Thymus (tissue), 14 donors: ENCODE results near the gene GMNC. TPM values are rescaled to one million over a fixed set of nuclear protein-coding genes. Genes with fewer than 3 reads are reported as not detected.

ENCODE experiments used
- DNase-seq, 9 donors: peaks; one replicate each; pipeline ENCODE4 v3.0.0-alpha.2; 2013; ENCODE audit warnings: low spot score in 9 of 9, low read depth in 6 of 9, missing footprints in 1 of 9
- H3K27ac ChIP-seq, 2 donors: one replicate each; pipeline ENCODE4 v1.5.1; 2013; ENCODE audit warnings: control low read depth in 1 of 2, low read depth in 1 of 2, low read length in 1 of 2, mild to moderate bottlenecking in 1 of 2, moderate library complexity in 1 of 2
- H3K27me3 ChIP-seq, 2 donors: one replicate each; pipeline ENCODE4 v1.5.1; 2013; ENCODE audit warnings: low read length in 1 of 2; ENCODE audit not compliant: control insufficient read depth in 2 of 2, insufficient read depth in 1 of 2
- H3K36me3 ChIP-seq, 2 donors: one replicate each; pipeline ENCODE4 v1.5.1; 2013; ENCODE audit warnings: low read length in 1 of 2, mild to moderate bottlenecking in 1 of 2, moderate library complexity in 1 of 2; ENCODE audit not compliant: control insufficient read depth in 2 of 2, insufficient read depth in 2 of 2
- H3K4me1 ChIP-seq, 2 donors: one replicate each; pipeline ENCODE4 v1.5.1; 2013; ENCODE audit warnings: low read length in 2 of 2; ENCODE audit not compliant: control insufficient read depth in 2 of 2, insufficient read depth in 2 of 2
- H3K4me3 ChIP-seq, 2 donors: one replicate each; pipeline ENCODE4 v1.5.1; 2013; ENCODE audit warnings: low read length in 2 of 2, control low read depth in 1 of 2, mild to moderate bottlenecking in 1 of 2
- H3K9me3 ChIP-seq, 2 donors: one replicate each; pipeline ENCODE4 v1.5.1; 2013; ENCODE audit warnings: low read length in 1 of 2, mild to moderate bottlenecking in 1 of 2; ENCODE audit not compliant: control insufficient read depth in 2 of 2, insufficient read depth in 1 of 2
- WGBS: extraction: QIAGEN DNeasy Blood & Tissue Kit; methylation state at CpG from one replicate; pipeline ENCODE4 v1.1.7; 2013; 5-methylcytosine and 5-hydroxymethylcytosine counted together
- long read RNA-seq, 10 donors: transcript quantifications; one replicate each; lab custom pipeline, GENCODE V29; 2026
- polyA plus RNA-seq: library from polyadenylated mRNA; stranded (reverse); fragments of 200-250 nt; gene quantifications from one replicate; pipeline ENCODE4 v1.2.3, GENCODE V29; 2013
- total RNA-seq: library from RNA; stranded (reverse); fragments of 120-200 nt; gene quantifications from one replicate; pipeline ENCODE4 v1.2.4, GENCODE V29; 2013
- donor health status: healthy.

The GMNC gene
- total RNA-seq (0.05 TPM), polyA plus RNA-seq (0.11 TPM)
- long read RNA-seq, donor 1: 0 reads
- long read RNA-seq, donor 2: 0 reads
- long read RNA-seq, donor 3: 0 reads
- long read RNA-seq, donor 4: 0 reads
- long read RNA-seq, donor 5: 0 reads
- long read RNA-seq, donor 6: 0 reads
- long read RNA-seq, donor 7: 0 reads
- long read RNA-seq, donor 8: 0 reads
- long read RNA-seq, donor 9: 0 reads
- long read RNA-seq, donor 10: 0 reads

DNA sequence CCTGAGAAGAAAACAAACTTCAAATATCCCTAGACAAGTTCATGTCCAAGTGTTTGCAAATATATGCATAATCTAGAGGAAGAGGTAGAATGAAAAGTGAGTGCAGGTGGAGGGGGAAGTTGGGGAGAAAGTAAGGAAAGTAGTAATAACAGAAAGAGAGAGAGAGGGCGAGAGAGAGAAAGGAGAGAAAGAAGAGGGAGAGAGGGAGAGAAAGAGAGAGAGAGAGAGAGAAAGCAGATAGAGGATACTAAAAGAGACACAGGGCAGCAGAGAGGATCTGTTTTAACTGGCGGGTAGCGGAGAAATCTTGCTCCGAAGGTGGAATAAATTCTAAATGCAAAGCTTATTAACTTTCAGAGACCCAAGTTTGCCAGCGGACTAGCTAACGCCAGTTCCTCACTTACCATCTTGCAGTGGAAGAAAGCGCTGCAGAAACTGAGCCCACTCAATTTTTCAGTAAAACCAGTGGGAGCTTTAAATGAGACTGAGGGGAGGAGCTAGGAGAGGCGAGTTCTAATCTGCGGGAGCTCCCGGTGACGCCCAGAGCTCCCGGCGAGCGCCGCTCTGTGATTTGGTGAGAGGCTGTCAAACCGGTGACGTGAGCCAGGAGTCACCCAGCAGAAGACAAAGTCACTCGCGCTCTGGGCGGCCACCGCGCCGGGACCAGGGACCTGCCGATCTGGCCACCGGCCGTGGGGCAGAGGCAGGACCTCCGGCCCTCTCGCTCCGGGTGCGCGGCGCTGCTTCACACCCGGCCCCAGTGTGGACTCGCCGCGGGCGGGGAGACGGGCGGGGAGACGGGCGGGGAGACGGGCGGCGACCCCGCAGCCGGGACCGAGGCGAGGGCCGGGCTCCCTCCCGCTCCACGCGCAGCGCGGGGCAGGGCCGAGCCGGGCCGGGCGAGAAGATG is at the start of gene GMNC:
Gene GMNC (minus strand): TSS at position 486 of the 910 bp plus-strand sequence. CDS start 79 bp downstream, at position 407.
- Histone ChIP-seq H3K27ac (no peak within 1 kb of the TSS), H3K4me1 (no peaks in the 10 kb centered on the region), H3K9me3 (no peaks in the 10 kb centered on the region), H3K4me3 (peak within 1 kb of the TSS in 1 of 2 donors; percentile 50), H3K36me3 (no peaks in the 10 kb centered on the region), H3K27me3 (peaks cover 16 to 41% of the 10 kb centered on the region in 2 donors)
- peak in 5 of 9 donors; percentile 7 to 47 (median 18) for DNase-seq
- WGBS: 5% methylated on average over 58 of the region's 58 CpGs

GRCh38 chr3:190911382-190911781 is 48.9 kb upstream of the GMNC start:
- Histone ChIP-seq H3K9me3 (no peaks in the 10 kb centered on the region), H3K27ac (no peak overlapping the region), H3K4me3 (no peak overlapping the region), H3K4me1 (no peaks in the 10 kb centered on the region), H3K36me3 (no peaks in the 10 kb centered on the region), H3K27me3 (no peaks in the 10 kb centered on the region)
- DNase-seq: no peak
- WGBS: 93% methylated on average over 4 of the region's 4 CpGs

GRCh38 chr3:190909908-190910307 is 47.4 kb upstream of the GMNC start:
- Histone ChIP-seq H3K9me3 (peaks cover 0 to 1% of the 10 kb centered on the region in 2 donors), H3K27ac (no peak overlapping the region), H3K4me1 (no peaks in the 10 kb centered on the region), H3K36me3 (no peaks in the 10 kb centered on the region), H3K4me3 (no peak overlapping the region), H3K27me3 (no peaks in the 10 kb centered on the region)
- 96% methylated on average over 9 of the region's 9 CpGs for WGBS
- DNase-seq: no peak

GRCh38 chr3:190903156-190903555 is 40.7 kb upstream of the GMNC start:
- H3K27ac ChIP-seq: no peak overlapping the region
- no peak overlapping the region for H3K4me3 ChIP-seq
- H3K9me3 ChIP-seq: peaks cover 1 to 3% of the 10 kb centered on the region in 2 donors
- WGBS: 85% methylated on average over 1 of the region's 1 CpG
- no peaks in the 10 kb centered on the region for H3K36me3 ChIP-seq
- H3K27me3 ChIP-seq: no peaks in the 10 kb centered on the region
- H3K4me1 ChIP-seq: no peaks in the 10 kb centered on the region
- DNase-seq: no peak

GRCh38 chr3:190902292-190902691 is 39.8 kb upstream of the GMNC start:
- H3K27ac ChIP-seq: no peak overlapping the region
- H3K9me3 ChIP-seq: peaks cover 1 to 3% of the 10 kb centered on the region in 2 donors
- no peaks in the 10 kb centered on the region for H3K4me1 ChIP-seq
- WGBS: 75% methylated on average over 2 of the region's 2 CpGs
- no peak overlapping the region for H3K4me3 ChIP-seq
- H3K27me3 ChIP-seq: no peaks in the 10 kb centered on the region
- no peaks in the 10 kb centered on the region for H3K36me3 ChIP-seq
- no peak for DNase-seq

DNA sequence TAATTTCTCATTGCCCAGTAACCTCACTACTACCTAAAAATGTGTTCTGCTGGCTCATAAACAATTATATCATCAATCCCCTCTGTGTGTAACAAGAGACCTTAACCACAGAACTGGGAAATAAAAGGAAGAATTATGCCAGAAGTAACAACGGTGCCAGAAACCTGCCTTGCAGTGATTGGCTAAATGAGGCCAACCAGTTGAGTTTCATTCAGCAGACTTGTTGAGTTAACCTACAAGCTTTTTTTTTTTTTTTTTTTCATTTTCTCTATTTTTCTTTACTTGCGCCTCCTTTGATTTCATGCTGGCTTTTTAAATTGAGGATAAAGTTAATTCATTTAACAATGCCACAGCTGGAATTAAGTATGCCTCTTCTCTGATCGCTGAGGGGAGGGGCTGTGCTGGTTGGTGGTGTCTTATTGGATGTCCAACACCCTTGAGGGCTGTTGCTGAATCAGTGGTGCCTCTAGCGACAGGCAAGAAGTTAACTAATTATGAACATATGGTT is 30.0 kb upstream of the GMNC start:
- WGBS: 85% methylated on average over 4 of the region's 4 CpGs

DNA sequence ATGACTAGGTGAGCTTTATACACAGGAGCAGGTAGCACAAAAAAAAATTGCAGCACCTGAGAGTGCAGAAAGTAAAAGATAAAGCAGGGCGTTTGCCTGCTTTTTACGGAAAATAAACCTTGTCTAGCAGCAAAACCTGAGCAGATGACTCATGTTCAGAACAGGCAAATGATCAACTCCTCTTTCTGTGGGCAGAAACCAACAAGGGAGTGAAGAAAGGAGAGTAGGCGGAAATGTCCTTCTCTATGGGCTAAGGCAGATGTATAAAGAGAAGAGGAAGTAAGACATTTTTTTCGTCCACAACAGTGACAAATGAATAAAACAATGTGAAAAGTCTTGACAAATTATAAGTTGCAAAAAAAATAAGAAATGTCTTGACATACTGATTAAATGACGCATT is 24.5 kb upstream of the GMNC start:
- Histone ChIP-seq H3K27ac (no peak overlapping the region), H3K9me3 (no peaks in the 10 kb centered on the region), H3K27me3 (no peaks in the 10 kb centered on the region), H3K36me3 (no peaks in the 10 kb centered on the region), H3K4me3 (no peak overlapping the region), H3K4me1 (no peaks in the 10 kb centered on the region)
- 82% methylated on average over 5 of the region's 5 CpGs for WGBS
- no peak for DNase-seq

More for the DNA sequence above, 30.0 kb upstream of the GMNC start:
- H3K27ac ChIP-seq: no peak overlapping the region
- no peaks in the 10 kb centered on the region for H3K4me1 ChIP-seq
- DNase-seq: no peak
- no peaks in the 10 kb centered on the region for H3K27me3 ChIP-seq
- no peaks in the 10 kb centered on the region for H3K9me3 ChIP-seq
- H3K36me3 ChIP-seq: no peaks in the 10 kb centered on the region
- no peak overlapping the region for H3K4me3 ChIP-seq

- Histone ChIP-seq H3K4me1 (no peaks in the 10 kb centered on the region), H3K36me3 (no peaks in the 10 kb centered on the region), H3K4me3 (no peak overlapping the region), H3K9me3 (no peaks in the 10 kb centered on the region), H3K27me3 (no peaks in the 10 kb centered on the region), H3K27ac (no peak overlapping the region)
- peak in 8 of 9 donors; percentile 3 to 65 (median 29) for DNase-seq
- 41% methylated on average over 7 of the region's 7 CpGs for WGBS
These were observed 21.7 kb upstream of the GMNC start for GRCh38 chr3:190883973-190884832.
